ENCODE measurements around the gene NPAS3.

Gene NPAS3

GRCh38 chr14:33452995-33453394, 514.3 kb downstream of the NPAS3 start:
- no peak for TF ChIP-seq ZFX (IDR thresholded peaks at IDR 0.05; ENCODE audit: borderline replicate concordance)
- TF ChIP-seq CTCF (IDR thresholded peaks at IDR 0.05), result no peak
- H3K27ac ChIP-seq, result no peak overlapping the region

- TF ChIP-seq CTCF (IDR thresholded peaks at IDR 0.05), result no peak
- TF ChIP-seq ZFX (IDR thresholded peaks at IDR 0.05; ENCODE audit: borderline replicate concordance), result no peak
- no peak overlapping the region for H3K27ac ChIP-seq
Observed at GRCh38 chr14:33454022-33454595, 515.4 kb downstream of the NPAS3 start.

- no peak overlapping the region for H3K27ac ChIP-seq
- TF ChIP-seq CTCF (IDR thresholded peaks at IDR 0.05) (no peak), ZFX (IDR thresholded peaks at IDR 0.05; ENCODE audit: borderline replicate concordance) (no peak)
Observed at GRCh38 chr14:33454707-33455106, 516.0 kb downstream of the NPAS3 start.

- TF ChIP-seq CTCF (IDR thresholded peaks at IDR 0.05) (no peak), ZFX (IDR thresholded peaks at IDR 0.05; ENCODE audit: borderline replicate concordance) (no peak)
- no peak overlapping the region for H3K27ac ChIP-seq
Observed at GRCh38 chr14:33455654-33456345, 517.1 kb downstream of the NPAS3 start.

GRCh38 chr14:33457021-33457420, 518.3 kb downstream of the NPAS3 start:
- no peak overlapping the region for H3K27ac ChIP-seq
- TF ChIP-seq ZFX (IDR thresholded peaks at IDR 0.05; ENCODE audit: borderline replicate concordance) (no peak), CTCF (IDR thresholded peaks at IDR 0.05) (no peak)

- TF ChIP-seq ZFX (IDR thresholded peaks at IDR 0.05; ENCODE audit: borderline replicate concordance) (no peak), CTCF (IDR thresholded peaks at IDR 0.05) (no peak)
- no peak overlapping the region for H3K27ac ChIP-seq
Observed at GRCh38 chr14:33457617-33458016, 518.9 kb downstream of the NPAS3 start.

GRCh38 chr14:33460164-33460563, 521.5 kb downstream of the NPAS3 start:
- TF ChIP-seq CTCF (IDR thresholded peaks at IDR 0.05) (no peak), ZFX (IDR thresholded peaks at IDR 0.05; ENCODE audit: borderline replicate concordance) (no peak)
- H3K27ac ChIP-seq, result no peak overlapping the region

Measured in 22Rv1 (cell line).